ENCODE results near the gene SPAAR.
"Not testable (repeated sequence)": the region's sequence is repeated elsewhere in the genome, so short reads cannot be mapped to it uniquely, and the experiment has no call there.

The SPAAR gene

DNA sequence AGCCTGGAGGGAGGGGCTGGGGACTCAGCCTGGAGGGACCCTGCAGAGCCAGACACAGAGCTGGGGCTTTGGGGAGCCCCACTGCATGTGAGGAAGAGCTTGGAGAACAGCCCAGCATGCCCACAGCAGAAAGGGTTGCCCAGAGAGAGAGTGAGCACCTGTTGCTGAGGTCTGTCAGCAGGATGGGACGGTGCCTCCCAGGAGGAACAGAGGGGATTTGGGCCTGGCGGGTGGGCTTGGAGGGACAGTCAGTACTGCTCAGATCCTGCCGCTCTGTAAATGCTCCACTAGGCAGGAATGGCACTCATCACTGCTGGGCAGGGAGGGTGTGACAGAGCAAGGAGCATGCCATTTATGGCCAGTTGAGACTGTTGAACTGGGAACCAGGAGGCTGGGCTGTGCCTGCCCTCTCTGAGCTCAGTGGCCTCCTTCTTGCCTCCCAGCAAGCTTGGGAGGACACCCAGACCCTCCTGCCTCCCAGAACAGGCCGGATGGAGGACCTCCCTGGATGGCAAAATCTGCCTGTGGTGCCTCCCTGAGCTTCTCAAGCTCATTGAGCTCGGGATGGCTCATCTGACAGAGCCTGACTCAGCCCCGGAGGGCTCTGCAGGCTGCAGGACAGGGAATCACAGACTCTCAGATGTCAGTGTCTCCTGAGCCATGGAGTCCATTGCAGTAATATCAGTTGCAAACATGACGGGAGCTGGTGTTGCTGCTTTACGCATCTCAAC, 4.1 kb upstream of the SPAAR start:
- no peak for DNase-seq

DNA sequence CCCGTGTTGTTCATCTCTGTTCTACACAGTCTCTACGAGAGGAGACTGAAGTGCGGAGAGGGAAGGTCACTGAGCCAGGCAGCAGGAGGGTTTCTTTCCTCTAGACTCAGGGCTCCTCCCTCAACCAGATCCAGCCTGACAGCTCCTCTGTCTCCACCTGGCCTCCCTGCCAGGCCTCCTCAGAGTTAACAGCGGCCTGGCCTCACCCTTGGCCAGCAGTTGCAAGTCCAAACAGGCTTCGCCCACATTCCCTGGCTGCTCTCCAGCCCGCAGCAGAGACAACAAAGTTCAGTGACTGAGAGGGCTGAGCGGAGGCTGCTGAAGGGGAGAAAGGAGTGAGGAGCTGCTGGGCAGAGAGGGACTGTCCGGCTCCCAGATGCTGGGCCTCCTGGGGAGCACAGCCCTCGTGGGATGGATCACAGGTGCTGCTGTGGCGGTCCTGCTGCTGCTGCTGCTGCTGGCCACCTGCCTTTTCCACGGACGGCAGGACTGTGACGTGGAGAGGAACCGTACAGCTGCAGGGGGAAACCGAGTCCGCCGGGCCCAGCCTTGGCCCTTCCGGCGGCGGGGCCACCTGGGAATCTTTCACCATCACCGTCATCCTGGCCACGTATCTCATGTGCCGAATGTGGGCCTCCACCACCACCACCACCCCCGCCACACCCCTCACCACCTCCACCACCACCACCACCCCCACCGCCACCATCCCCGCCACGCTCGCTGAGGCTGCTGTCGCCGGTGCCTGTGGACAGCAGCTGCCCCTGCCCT, 3.2 kb upstream of the SPAAR start, which contains the start of gene HRCT1:
Gene HRCT1, plus strand, starts transcription at position 291 of the 768 bp plus-strand sequence. Its CDS starts 86 bp downstream, at position 377.
- no peak for DNase-seq

DNA sequence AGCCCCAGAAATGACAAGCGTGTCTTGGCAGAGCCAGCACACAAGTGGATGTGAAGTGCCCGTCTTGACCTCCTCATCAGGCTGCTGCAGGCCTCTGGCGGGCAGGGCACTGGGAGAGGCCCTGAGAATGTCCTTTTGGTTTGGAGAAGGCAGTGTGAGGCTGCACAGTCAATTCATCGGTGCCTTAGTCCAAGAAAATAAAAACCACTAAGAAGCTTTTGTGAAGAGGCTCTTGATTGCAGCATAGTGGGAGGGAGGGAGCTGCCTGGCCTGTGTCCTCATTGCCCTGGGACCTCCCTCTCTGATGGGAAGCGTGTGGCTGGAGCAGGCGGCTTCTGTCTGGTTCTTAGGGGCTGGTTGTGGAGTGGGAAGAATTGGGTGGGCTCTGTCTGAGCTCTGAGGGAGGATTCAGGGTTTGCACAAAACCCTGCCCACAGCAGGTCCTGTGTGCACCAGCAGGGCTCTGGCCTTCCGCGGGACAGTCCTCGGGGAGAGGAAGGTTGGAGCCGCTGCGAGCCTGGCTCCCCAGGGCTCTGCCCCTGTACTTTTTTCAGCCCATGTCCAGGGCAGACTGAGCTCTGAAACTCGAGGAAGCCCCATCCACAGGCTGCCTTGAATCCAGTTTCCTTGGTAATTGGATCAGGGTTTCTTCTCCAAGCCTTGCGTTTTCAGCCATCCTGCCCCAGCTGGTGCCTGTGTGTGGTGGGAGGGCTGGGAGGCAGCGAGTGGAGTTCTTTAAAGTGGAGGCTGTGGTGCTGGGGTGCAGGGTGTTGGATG, 2.2 kb upstream of the SPAAR start:
- DNase-seq, result no peak

DNA sequence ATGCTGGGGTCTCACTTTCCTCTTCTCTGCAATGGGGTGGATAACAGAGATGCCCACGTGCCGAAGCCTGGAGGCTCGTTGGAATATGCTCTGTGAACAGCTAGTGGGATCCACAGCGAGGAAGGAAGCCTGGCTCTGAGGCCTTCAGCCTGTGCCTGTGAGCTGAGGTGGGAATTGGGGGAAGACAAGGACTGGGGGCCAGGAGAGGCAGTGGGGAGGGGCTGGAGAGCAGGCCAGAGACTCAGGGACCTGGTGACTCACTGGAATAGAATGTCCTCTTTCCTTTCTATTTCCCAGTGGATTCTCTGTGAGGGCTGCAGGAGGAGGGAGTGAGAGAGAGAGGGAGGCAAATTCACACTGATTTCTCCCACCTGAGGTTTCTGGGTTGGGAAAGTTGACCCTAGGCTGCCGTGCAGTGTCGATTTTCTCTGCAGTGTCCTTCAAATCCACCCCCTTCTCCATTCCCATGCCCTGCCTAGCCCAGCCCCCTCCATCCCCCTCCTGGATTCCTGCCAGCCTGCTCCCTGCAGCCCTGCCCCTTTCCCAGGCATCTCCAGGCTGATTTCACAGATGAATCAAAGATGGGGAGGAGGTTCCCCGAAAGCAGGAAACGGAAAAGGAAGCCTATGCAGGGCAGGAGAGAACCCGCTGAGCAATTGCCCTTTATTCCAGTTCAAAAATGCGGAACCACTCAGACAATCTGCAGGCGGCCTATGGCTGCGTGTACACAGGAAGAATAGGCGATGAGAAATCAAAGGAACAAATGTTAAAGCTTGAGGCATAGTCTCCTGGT, 1.4 kb upstream of the SPAAR start:
- no peak for DNase-seq

GRCh38 chr9:35908504-35909125, 675 bp upstream of the SPAAR start:
- DNase-seq, result no peak

DNA sequence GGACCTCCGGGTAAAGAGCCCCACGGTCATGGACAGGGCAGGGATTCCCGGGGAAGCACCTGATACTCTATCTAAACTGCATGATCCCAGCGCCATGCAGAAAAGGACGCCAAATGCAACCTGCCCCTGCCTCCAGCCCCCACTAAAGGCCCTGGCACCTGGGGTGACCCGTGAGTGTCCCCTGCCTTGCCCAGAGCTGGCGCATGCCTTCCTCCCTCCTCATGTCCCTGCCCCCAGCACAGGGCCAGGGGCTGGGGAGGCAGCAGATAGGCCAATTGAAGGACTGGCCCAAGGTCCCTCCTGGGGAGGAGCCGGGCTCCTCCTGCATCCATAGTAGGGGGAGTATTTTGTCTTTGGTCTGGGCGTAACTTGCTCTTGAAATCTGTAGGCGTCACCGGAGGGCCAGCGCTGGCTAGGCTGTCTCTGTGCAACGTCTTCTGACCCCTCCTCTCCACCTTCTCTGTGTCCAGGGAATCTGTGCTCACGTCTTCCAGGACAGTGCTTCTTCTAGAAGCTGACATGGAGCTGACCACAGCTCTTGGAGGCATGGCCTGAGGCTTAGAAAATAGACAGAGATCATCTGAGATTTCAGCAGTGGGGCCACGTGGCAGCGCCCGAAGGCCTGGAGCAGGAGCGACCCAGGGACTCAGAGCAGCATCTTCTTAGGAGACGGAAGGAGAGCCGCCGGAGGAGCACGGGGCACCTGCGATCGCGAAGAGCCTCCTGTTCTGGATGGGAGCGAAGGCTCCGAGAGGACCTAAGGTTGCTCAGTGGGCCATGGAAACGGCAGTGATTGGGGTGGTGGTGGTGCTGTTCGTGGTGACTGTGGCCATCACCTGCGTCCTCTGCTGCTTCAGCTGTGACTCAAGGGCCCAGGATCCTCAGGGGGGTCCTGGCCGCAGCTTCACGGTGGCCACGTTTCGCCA, 660 bp downstream of the SPAAR start:
- no peak for DNase-seq

DNA sequence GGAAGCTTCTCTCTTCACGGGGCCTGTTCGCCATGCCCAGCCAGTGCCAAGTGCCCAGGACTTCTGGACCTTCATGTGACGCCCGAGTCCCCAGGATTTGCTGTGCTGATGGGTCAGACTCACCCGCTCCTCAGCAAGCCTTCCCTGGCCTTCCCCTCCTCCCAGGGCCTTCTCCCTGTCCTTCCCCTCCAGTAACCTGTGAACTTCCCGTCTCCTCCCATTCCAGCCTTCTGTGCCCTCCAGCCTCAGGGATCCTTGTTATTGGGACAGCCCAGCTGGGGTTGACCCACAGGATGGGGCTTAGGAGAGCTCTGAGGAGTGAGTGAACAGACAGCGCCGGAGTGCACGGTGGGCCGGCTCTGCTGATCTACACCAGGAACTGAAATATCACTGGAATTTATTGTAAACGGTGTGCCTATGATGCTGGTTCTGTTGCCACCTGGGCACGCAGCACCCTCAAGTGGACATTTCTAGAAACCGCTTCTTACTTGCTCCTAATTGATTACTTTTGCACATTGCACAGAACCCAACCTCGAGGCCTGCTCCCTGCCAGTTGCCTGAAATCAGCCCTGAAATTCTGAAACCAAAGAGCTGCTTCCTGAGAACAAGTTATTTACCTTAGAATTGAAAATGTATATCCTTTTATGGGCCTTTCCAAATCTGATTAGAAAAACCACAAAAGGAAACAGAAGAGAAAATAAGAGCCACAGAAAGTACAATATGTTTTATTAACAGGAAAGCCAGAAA, 1.5 kb downstream of the SPAAR start:
- no peak for DNase-seq

GRCh38 chr9:35911690-35912089, 2.4 kb downstream of the SPAAR start:
- DNase-seq, result no peak

DNA sequence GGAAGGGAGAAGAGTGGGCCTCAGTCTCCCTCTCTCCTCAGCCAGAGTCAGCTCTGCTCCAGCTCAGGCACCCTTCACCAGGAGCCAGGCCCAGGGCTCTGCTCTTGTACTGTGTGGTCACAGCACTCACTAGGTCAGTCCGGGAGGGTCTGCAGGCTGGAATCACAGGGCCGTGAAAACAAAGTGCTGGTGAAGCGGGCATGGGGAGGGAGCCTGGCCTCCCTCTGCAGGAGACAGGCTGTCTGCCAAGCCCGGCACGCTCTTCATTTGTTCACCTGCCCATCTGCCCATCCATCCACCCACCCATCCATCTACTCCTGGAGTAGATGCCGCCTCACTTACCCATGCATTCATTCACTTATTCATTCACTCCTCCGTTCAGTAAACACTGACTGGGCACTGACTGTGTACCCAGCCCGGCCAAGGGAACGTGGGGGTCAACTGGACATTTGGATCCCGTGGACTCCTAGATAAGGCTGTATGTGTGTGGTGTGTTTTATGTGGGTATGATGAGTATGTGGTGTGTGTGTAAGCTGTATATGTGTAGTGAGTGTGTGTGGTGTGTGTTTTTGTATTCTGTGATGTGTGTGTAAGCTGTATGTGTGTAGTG, 3.6 kb downstream of the SPAAR start:
- no peak for DNase-seq

- DNase-seq, result not testable (repeated sequence)
These were observed 4.1 kb downstream of the SPAAR start for GRCh38 chr9:35913429-35913828.

GRCh38 chr9:35914301-35914807, 5.1 kb downstream of the SPAAR start:
- no peak for DNase-seq

- no peak for DNase-seq
These were observed 6.5 kb downstream of the SPAAR start for GRCh38 chr9:35915681-35916294.

GRCh38 chr9:35917261-35917660, 8.0 kb downstream of the SPAAR start:
- no peak for DNase-seq

GRCh38 chr9:35918780-35919179, 9.5 kb downstream of the SPAAR start:
- no peak for DNase-seq

DNA sequence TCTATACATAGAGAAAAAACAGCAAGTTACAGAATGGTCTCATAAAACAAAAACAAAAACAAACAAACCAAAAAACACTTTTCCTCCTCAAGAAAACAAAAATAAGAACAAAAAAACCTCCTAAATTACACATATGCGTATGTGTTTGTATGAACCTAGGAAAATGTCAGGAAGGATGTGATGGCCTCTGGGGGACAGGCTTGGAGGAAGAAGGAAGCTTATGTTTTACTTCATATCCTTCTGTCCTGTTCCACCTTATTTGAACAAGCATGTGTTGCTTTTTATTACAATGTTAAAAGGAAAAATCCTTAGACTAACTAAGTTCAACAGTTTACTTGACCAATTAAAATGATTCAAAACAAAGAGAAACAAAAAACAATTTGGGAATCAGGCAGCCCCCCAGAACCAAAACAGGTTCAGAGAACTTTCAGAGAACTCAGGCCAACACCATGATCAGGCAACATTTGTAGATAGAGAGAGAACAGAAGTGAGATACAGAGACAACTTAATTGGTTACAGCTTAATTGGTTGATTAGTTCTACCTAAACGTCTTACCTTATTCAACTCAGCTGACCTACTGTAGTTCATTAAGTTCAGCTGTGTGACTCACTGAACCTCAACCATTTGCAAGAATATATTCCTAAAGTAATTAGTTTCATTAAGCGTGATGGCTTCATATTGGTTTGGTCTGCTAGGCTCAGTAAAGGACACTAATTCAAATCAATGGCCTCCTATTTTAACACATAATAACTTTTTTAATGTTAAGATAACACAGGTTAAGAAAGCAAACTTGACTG, 10.1 kb downstream of the SPAAR start:
- DNase-seq, result no peak

- DNase-seq, result no peak
These were observed 10.8 kb downstream of the SPAAR start for GRCh38 chr9:35920051-35920620.

DNA sequence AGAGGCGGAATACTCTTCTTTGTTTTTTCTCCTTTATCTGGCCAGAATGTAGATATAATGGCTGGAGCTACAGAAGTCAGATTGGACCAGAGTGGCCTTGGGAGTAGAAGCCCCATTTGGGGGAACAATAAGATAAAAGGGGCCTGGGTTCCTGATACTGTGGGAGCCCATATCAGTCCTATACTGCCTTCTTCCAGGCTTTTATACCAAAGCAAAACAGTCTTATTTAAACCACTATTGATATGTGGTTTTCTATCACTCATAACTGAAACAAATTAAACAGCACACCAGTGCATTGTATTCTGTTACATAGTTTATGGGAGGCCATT, 14.3 kb downstream of the SPAAR start:
- no peak for DNase-seq
